ENCODE data around the gene POLR3H. TPM values are rescaled to one million over a fixed set of nuclear protein-coding genes. Genes with fewer than 3 reads are reported as not detected.

The POLR3H gene
- total RNA-seq, 2 donors from 2014 or later: 11.4 to 12.0 TPM

DNA sequence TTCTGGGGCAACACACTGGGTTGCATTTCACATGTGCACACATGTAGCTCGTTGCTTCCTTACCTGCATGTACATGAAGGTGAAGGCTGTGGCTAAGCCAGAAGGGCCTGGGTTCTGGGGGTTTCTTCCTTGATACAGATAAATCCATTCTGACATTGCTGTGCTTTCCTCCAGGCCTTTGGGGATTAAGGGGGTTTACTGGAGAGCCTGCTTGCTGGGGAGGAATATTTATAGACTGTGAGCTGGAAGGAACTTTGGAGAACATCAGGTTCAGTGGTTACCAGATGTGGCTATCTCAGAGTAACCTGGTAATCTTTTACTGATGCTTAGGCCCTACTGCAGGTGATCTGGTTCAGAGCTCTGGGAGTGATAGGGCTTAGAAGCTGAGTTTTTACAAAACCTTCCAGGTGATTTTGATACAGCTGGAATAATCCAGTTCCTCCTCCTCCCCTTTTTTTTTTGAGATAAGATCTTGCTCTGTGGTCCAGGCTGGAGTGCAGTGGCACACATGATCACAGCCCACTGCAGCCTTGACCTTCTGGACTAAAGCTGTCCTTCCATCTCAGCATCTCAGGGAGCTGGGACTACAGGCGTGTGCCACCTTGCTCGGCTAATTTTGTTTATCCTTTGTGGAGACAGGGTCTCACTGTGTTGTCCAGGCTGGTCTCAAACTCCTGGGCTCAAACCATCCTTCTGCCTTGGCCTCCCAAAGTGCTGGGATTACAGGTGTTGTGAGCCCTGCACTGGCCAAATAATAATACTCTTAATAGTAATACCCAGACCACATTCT lies 55.5 kb downstream of the POLR3H start:
- Histone ChIP-seq H3K4me3 (no peak overlapping the region), H3K27me3 (no peaks in the 10 kb centered on the region), H3K9me3 (no peaks in the 10 kb centered on the region), H3K4me1 (peaks cover 0 to 88% of the 10 kb centered on the region in 2 donors), H3K27ac (peak overlapping the region; percentile 68 to 81), H3K36me3 (no peaks in the 10 kb centered on the region)
- no peak for DNase-seq (ENCODE audit: low spot score)
- TF ChIP-seq CTCF (IDR thresholded peaks at IDR 0.05): no peak

DNA sequence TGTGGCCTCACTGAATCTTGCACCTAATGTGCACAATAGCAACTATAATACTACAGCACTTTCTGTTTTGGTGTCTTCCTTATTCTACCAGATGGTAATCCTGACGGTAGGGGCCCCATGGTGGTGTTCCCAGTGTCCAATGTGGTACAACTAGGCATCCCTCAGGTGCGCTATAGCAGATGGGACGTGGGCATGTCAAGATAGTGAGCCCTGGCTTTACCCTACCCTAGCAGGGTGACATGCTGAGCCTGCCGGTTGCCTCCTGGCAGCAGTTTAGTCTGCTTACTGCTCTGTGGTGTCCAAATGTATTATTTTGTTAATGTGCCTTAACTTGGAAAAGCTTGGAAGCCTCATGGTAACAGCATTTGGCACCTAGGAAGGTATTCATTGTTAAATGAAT lies 56.2 kb downstream of the POLR3H start:
- no peaks in the 10 kb centered on the region for H3K9me3 ChIP-seq
- H3K27me3 ChIP-seq: no peaks in the 10 kb centered on the region
- H3K36me3 ChIP-seq: no peaks in the 10 kb centered on the region
- H3K4me3 ChIP-seq: no peak overlapping the region
- DNase-seq (ENCODE audit: low spot score): no peak
- no peak for TF ChIP-seq CTCF (IDR thresholded peaks at IDR 0.05)
- peaks cover 0 to 88% of the 10 kb centered on the region in 2 donors for H3K4me1 ChIP-seq
- peak overlapping the region; percentile 68 to 81 for H3K27ac ChIP-seq

DNA sequence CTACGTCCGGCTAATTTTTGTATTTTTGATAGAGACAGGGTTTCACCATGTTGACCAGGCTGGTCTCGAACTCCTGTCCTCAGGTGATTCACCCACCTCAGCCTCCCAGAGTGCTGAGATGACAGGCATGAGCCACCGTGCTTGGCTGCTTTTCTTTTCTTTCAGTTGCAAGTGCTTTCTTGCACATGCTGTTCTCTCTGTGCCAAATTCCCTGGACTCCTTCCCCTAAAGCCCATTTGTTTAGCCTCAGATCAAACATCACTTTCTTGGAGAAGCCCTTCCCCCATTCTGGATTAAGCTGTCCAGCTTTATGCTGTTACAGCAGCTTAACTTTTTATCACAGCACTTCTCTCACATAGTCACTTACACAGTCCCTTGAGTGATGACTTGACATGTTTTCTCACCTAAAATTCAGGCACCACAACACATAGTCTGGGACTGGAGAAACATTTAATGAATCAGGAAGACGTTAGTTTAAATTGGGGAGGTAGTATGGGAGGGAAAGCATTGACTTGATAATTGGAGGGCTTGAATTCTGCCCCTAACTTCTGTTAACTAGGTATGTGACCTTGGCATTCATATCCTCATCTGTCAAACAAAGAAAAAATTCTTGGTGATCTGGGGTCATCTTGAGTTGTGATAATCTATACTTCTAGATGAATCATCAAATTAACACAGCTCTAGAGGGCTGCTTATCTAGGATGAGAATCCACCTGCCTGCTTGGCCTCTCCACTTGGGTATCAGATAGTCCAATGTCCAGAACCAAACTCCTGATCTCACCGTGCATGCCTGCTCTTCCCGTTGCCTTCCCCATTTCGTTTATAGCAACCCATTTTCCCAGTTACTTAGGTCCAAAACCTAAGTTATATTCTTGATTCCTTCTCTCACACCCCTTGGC lies 57.0 kb downstream of the POLR3H start:
- Histone ChIP-seq H3K9me3 (no peaks in the 10 kb centered on the region), H3K27me3 (no peaks in the 10 kb centered on the region), H3K4me1 (peaks cover 0 to 88% of the 10 kb centered on the region in 2 donors), H3K4me3 (no peak overlapping the region), H3K36me3 (no peaks in the 10 kb centered on the region), H3K27ac (peak overlapping the region; percentile 68 to 81)
- no peak for DNase-seq (ENCODE audit: low spot score)
- TF ChIP-seq CTCF (IDR thresholded peaks at IDR 0.05): no peak

GRCh38 chr22:41485033-41485432 lies 59.2 kb downstream of the POLR3H start:
- no peak for TF ChIP-seq CTCF (IDR thresholded peaks at IDR 0.05)
- Histone ChIP-seq H3K4me1 (peaks cover 0 to 88% of the 10 kb centered on the region in 2 donors), H3K27ac (peak overlapping the region; percentile 32 to 81)

GRCh38 chr22:41482319-41482935 lies 61.8 kb downstream of the POLR3H start:
- H3K27me3 ChIP-seq: no peaks in the 10 kb centered on the region
- no peak overlapping the region for H3K4me3 ChIP-seq
- no peak for DNase-seq (ENCODE audit: low spot score)
- peak overlapping the region; percentile 65 to 88 for H3K27ac ChIP-seq
- H3K4me1 ChIP-seq: peaks cover 0 to 83% of the 10 kb centered on the region in 2 donors
- TF ChIP-seq CTCF (IDR thresholded peaks at IDR 0.05): no peak
- H3K36me3 ChIP-seq: peaks cover 12% of the 10 kb centered on the region
- no peaks in the 10 kb centered on the region for H3K9me3 ChIP-seq

More at GRCh38 chr22:41485033-41485432, 59.2 kb downstream of the POLR3H start:
- Histone ChIP-seq H3K36me3 (no peaks in the 10 kb centered on the region), H3K4me3 (no peak overlapping the region), H3K27me3 (no peaks in the 10 kb centered on the region), H3K9me3 (no peaks in the 10 kb centered on the region)
- DNase-seq (ENCODE audit: low spot score): no peak
